HG03575 (cell line): Measurements from ENCODE around the gene ZNF79.

ENCODE experiments used
- ATAC-seq: cut with Tn5 transposase; IDR thresholded peaks from one replicate; pipeline ENCODE4 v1.9.1; 2021; ENCODE audit not compliant: unreplicated experiment, insufficient number of reproducible peaks, low FRiP score; ENCODE audit errors: extremely low read depth

ZNF79 gene

GRCh38 chr9:127396808-127397645 lies 27.2 kb upstream of the ZNF79 start, which contains the start of gene SLC2A8:
SLC2A8 (plus strand) TSS chr9:127397169; CDS start chr9:127397231, 62 bp downstream.
- peak; percentile 81 for ATAC-seq

- ATAC-seq, result no peak
Measured at GRCh38 chr9:127397646-127398274, 26.4 kb upstream of the ZNF79 start.

GRCh38 chr9:127398275-127398647 lies 25.9 kb upstream of the ZNF79 start:
- ATAC-seq, result no peak

GRCh38 chr9:127398715-127399400 lies 25.3 kb upstream of the ZNF79 start:
- ATAC-seq, result no peak

GRCh38 chr9:127399736-127400269 lies 24.4 kb upstream of the ZNF79 start:
- ATAC-seq, result no peak

GRCh38 chr9:127402401-127403090 lies 21.6 kb upstream of the ZNF79 start:
- no peak for ATAC-seq

- no peak for ATAC-seq
Measured at GRCh38 chr9:127403507-127404192, 20.5 kb upstream of the ZNF79 start.

GRCh38 chr9:127404631-127405030 lies 19.6 kb upstream of the ZNF79 start:
- no peak for ATAC-seq

- ATAC-seq, result no peak
Measured at GRCh38 chr9:127405344-127406125, 18.6 kb upstream of the ZNF79 start.

- ATAC-seq, result no peak
Measured at GRCh38 chr9:127406799-127407491, 17.2 kb upstream of the ZNF79 start.

GRCh38 chr9:127407492-127407843 lies 16.7 kb upstream of the ZNF79 start:
- ATAC-seq, result no peak

GRCh38 chr9:127411122-127411521 lies 13.1 kb upstream of the ZNF79 start:
- no peak for ATAC-seq

- no peak for ATAC-seq
Measured at GRCh38 chr9:127415141-127415540, 9.0 kb upstream of the ZNF79 start.

GRCh38 chr9:127415657-127416056 lies 8.5 kb upstream of the ZNF79 start:
- ATAC-seq, result no peak

- ATAC-seq, result no peak
Measured at GRCh38 chr9:127417131-127418036, 6.8 kb upstream of the ZNF79 start.

- no peak for ATAC-seq
Measured at GRCh38 chr9:127418037-127418471, 6.1 kb upstream of the ZNF79 start.
